Neuronal stem cell (in vitro differentiated cells): ENCODE results near the gene KIAA1671.
"Not testable (repeated sequence)": the region's sequence is repeated elsewhere in the genome, so short reads cannot be mapped to it uniquely, and the experiment has no call there.

ENCODE experiments used
- DNase-seq: peaks from one replicate; pipeline ENCODE4 v3.0.0-alpha.2; 2013; ENCODE audit warnings: low spot score
- H2AFZ ChIP-seq: one replicate; pipeline ENCODE4 v1.6.1; 2013; ENCODE audit warnings: mild to moderate bottlenecking, low read length, inconsistent platforms
- H2AK5ac ChIP-seq: 2 replicates; pipeline ENCODE4 v1.6.1; 2013; ENCODE audit warnings: low read depth, mild to moderate bottlenecking, inconsistent platforms, low read length, moderate library complexity, mixed read lengths
- H2BK120ac ChIP-seq: 2 replicates; pipeline ENCODE4 v1.6.1; 2013; ENCODE audit warnings: low read depth, mild to moderate bottlenecking, inconsistent platforms, low read length, moderate library complexity, mixed read lengths
- H2BK12ac ChIP-seq: one replicate; pipeline ENCODE4 v1.6.1; 2013; ENCODE audit warnings: low read length, inconsistent platforms
- H2BK15ac ChIP-seq: 2 replicates; pipeline ENCODE4 v1.6.1; 2013; ENCODE audit warnings: mild to moderate bottlenecking, low read length, inconsistent platforms, mixed read lengths
- H2BK5ac ChIP-seq: one replicate; pipeline ENCODE4 v1.6.1; 2013; ENCODE audit warnings: inconsistent platforms, mild to moderate bottlenecking, low read length, moderate library complexity
- H3K14ac ChIP-seq: one replicate; pipeline ENCODE4 v1.6.1; 2013; ENCODE audit warnings: low read length, inconsistent platforms
- H3K18ac ChIP-seq: 2 replicates; pipeline ENCODE4 v1.6.1; 2013; ENCODE audit warnings: low read length, inconsistent platforms
- H3K23ac ChIP-seq: 2 replicates; pipeline ENCODE4 v1.6.1; 2013; ENCODE audit warnings: low read depth, mild to moderate bottlenecking, mixed read lengths, low read length, inconsistent platforms; ENCODE audit not compliant: poor library complexity
- H3K27ac ChIP-seq: replicated peaks from 3 replicates; pipeline ENCODE4 v1.5.1; 2013; ENCODE audit warnings: low read length, inconsistent platforms
- H3K27me3 ChIP-seq, 3 experiments: 2 replicates each; pipeline ENCODE4 v1.6.1; 2013; ENCODE audit warnings: low read length in 3 of 3, mild to moderate bottlenecking in 2 of 3, inconsistent platforms in 1 of 3, low read depth in 1 of 3, mixed read lengths in 1 of 3, moderate library complexity in 1 of 3; ENCODE audit not compliant: control insufficient read depth in 3 of 3, insufficient read depth in 3 of 3
- H3K36me3 ChIP-seq, 2 donors: replicated peaks in 1 of 2; 2 replicates each; pipeline ENCODE4 v1.6.1; 2013; ENCODE audit warnings: low read length in 2 of 2; ENCODE audit not compliant: control insufficient read depth in 2 of 2, insufficient read depth in 2 of 2
- H3K4ac ChIP-seq: 2 replicates; pipeline ENCODE4 v1.6.1; 2013; ENCODE audit warnings: inconsistent platforms, mild to moderate bottlenecking, low read length, moderate library complexity
- H3K4me1 ChIP-seq, 2 donors: 1 replicate in 1 of 2; 2 replicates in 1 of 2; pipeline ENCODE4 v1.6.1; 2013; ENCODE audit warnings: low read length in 2 of 2, low read depth in 1 of 2; ENCODE audit not compliant: control insufficient read depth in 2 of 2, insufficient read depth in 1 of 2
- H3K4me2 ChIP-seq: one replicate; pipeline ENCODE4 v1.6.1; 2013; ENCODE audit warnings: mild to moderate bottlenecking, low read length, inconsistent platforms; ENCODE audit not compliant: insufficient read depth, poor library complexity, severe bottlenecking
- H3K4me3 ChIP-seq, 2 donors: 2 replicates each; pipeline ENCODE4 v1.5.1; 2013; ENCODE audit warnings: low read length in 2 of 2, mild to moderate bottlenecking in 2 of 2, inconsistent platforms in 1 of 2, moderate library complexity in 1 of 2
- H3K79me1 ChIP-seq: one replicate; pipeline ENCODE4 v1.6.1; 2013; ENCODE audit warnings: low read depth, mild to moderate bottlenecking, inconsistent platforms, low read length, moderate library complexity
- H3K9ac ChIP-seq: one replicate; pipeline ENCODE4 v1.6.1; 2013; ENCODE audit warnings: mild to moderate bottlenecking, low read depth, low read length, inconsistent platforms; ENCODE audit not compliant: poor library complexity
- H3K9me3 ChIP-seq, 2 donors: replicated peaks in 1 of 2; 2 replicates each; pipeline versions ENCODE3 to v1.6.1; 2013; ENCODE audit warnings: low read length in 2 of 2, mild to moderate bottlenecking in 2 of 2, inconsistent platforms in 1 of 2, low read depth in 1 of 2, mixed read lengths in 1 of 2, moderate library complexity in 1 of 2; ENCODE audit not compliant: control insufficient read depth in 2 of 2, insufficient read depth in 1 of 2
- H4K8ac ChIP-seq: one replicate; pipeline ENCODE4 v1.6.1; 2013; ENCODE audit warnings: low read depth, mild to moderate bottlenecking, inconsistent platforms, low read length, moderate library complexity
- H4K91ac ChIP-seq: one replicate; pipeline ENCODE4 v1.6.1; 2013; ENCODE audit warnings: low read length, low read depth, mild to moderate bottlenecking, inconsistent platforms; ENCODE audit not compliant: poor library complexity
- WGBS, 2 donors: extraction: QIAGEN DNeasy Blood & Tissue Kit; methylation state at CpG; one replicate each; pipeline ENCODE4 v1.1.7; 2013; ENCODE audit warnings: missing lambda C conversion rate in 2 of 2, mixed read lengths in 1 of 2; ENCODE audit not compliant: insufficient read length in 2 of 2, insufficient replicate concordance in 1 of 2; ENCODE audit errors: extremely low coverage in 2 of 2; 5-methylcytosine and 5-hydroxymethylcytosine counted together

KIAA1671 gene

DNA sequence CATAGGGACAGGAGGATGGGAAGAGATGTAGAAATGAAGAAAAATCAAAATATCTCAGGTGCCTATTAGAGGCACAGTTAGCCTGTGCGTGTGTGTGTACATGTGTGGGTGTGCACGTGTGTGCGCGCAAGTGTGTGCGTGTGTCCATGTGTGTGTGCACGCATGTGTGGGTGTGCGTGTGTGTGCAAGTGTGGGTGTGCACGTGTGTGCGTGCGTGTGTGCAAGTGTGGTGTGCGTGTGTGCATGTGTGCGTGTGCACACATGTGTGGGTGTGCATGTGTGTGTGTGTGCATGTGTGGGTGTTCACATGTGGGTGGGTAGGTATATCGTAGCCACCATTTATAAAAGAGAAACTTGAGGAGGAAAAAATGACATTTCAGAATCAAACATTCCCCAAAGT lies 276.3 kb downstream of the KIAA1671 start:
- no peaks in the 10 kb centered on the region for H3K79me1 ChIP-seq
- no peak overlapping the region for H3K14ac ChIP-seq
- DNase-seq: no peak
- H4K91ac ChIP-seq: no peak overlapping the region
- H2AK5ac ChIP-seq: no peak overlapping the region
- peak overlapping the region; percentile 30 for H2BK12ac ChIP-seq
- H3K36me3 ChIP-seq: no peaks in the 10 kb centered on the region
- no peak overlapping the region for H2BK15ac ChIP-seq
- peaks cover 0 to 2% (median 0%) of the 10 kb centered on the region in 3 experiments for H3K27me3 ChIP-seq
- no peak overlapping the region for H3K9ac ChIP-seq
- H3K4me1 ChIP-seq: peaks cover 0 to 2% of the 10 kb centered on the region in 2 donors
- no peak overlapping the region for H3K18ac ChIP-seq
- H3K9me3 ChIP-seq: no peaks in the 10 kb centered on the region
- H2AFZ ChIP-seq: no peak overlapping the region
- peak overlapping the region in 1 of 2 donors; percentile 67 for H3K4me3 ChIP-seq
- no peak overlapping the region for H2BK5ac ChIP-seq
- WGBS, 2 donors: no CpG with 5 or more reads among the region's 13 CpGs
- H3K4me2 ChIP-seq: no peak overlapping the region
- peak overlapping the region; percentile 85 for H3K23ac ChIP-seq
- no peak overlapping the region for H3K27ac ChIP-seq
- no peak overlapping the region for H4K8ac ChIP-seq
- H2BK120ac ChIP-seq: no peak overlapping the region
- H3K4ac ChIP-seq: no peak overlapping the region

DNA sequence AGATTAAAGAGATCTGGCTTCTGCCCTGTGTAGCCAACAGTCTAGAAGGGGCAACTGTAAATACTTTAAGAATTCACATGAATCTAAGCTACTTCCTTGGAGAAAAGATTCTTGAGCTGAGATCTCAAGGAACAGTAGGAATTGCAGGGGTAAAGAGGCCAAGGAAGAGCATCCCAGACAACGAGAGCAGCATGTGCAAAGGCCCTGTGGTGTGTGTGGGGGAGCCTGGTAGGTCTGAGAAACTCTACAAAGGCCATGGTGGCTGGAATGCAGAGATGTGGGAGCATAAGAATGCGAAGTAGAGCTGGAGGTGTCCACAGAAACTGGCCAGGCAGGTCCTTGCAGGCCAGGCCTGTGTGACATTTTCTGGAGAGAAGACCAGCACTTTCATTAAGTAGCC lies 278.2 kb downstream of the KIAA1671 start:
- no CpG with 5 or more reads among the region's 2 CpGs for WGBS, 2 donors
- not testable (repeated sequence) for H3K4ac ChIP-seq, H3K27ac ChIP-seq, H2AFZ ChIP-seq, H3K4me2 ChIP-seq, H3K23ac ChIP-seq, H3K9me3 ChIP-seq, H2BK12ac ChIP-seq, H3K79me1 ChIP-seq, H3K36me3 ChIP-seq, H2BK5ac ChIP-seq, H2AK5ac ChIP-seq, H2BK120ac ChIP-seq, H4K91ac ChIP-seq, H3K14ac ChIP-seq, H3K9ac ChIP-seq, H3K18ac ChIP-seq, H4K8ac ChIP-seq, DNase-seq, H3K4me1 ChIP-seq, H2BK15ac ChIP-seq, H3K4me3 ChIP-seq, H3K27me3 ChIP-seq

- H4K91ac ChIP-seq: no peak overlapping the region
- no peak overlapping the region for H3K18ac ChIP-seq
- H2BK120ac ChIP-seq: no peak overlapping the region
- H2BK5ac ChIP-seq: no peak overlapping the region
- H3K9me3 ChIP-seq: no peaks in the 10 kb centered on the region
- H3K14ac ChIP-seq: no peak overlapping the region
- H3K27me3 ChIP-seq: peaks cover 0 to 5% (median 0%) of the 10 kb centered on the region in 3 experiments
- H4K8ac ChIP-seq: no peak overlapping the region
- no peak overlapping the region for H3K27ac ChIP-seq
- H2BK15ac ChIP-seq: no peak overlapping the region
- H3K9ac ChIP-seq: no peak overlapping the region
- no peak overlapping the region for H3K4ac ChIP-seq
- no peak overlapping the region for H3K23ac ChIP-seq
- no peaks in the 10 kb centered on the region for H3K36me3 ChIP-seq
- H2AK5ac ChIP-seq: peak overlapping the region; percentile 78
- WGBS, 2 donors: no CpG with 5 or more reads among the region's 5 CpGs
- H3K4me2 ChIP-seq: no peak overlapping the region
- H3K79me1 ChIP-seq: no peaks in the 10 kb centered on the region
- H3K4me3 ChIP-seq: no peak overlapping the region
- no peak for DNase-seq
- no peak overlapping the region for H2BK12ac ChIP-seq
- H2AFZ ChIP-seq: no peak overlapping the region
- H3K4me1 ChIP-seq: peaks cover 0 to 3% of the 10 kb centered on the region in 2 donors
Measured at GRCh38 chr22:25232301-25232700, 279.8 kb downstream of the KIAA1671 start.

- not testable (repeated sequence) for H3K23ac ChIP-seq, H3K36me3 ChIP-seq, H3K9ac ChIP-seq, H2BK120ac ChIP-seq, H3K14ac ChIP-seq, H3K27me3 ChIP-seq, H2AK5ac ChIP-seq, H3K4me1 ChIP-seq, H3K18ac ChIP-seq, H2BK12ac ChIP-seq, H3K79me1 ChIP-seq, H4K8ac ChIP-seq, H2AFZ ChIP-seq, H3K9me3 ChIP-seq, H3K27ac ChIP-seq, H3K4me2 ChIP-seq, H3K4me3 ChIP-seq, H2BK5ac ChIP-seq, H3K4ac ChIP-seq, H4K91ac ChIP-seq, DNase-seq, H2BK15ac ChIP-seq
Measured at GRCh38 chr22:25233706-25234105, 281.2 kb downstream of the KIAA1671 start.
